Subcutaneous adipose tissue (tissue), 4 donors: ENCODE data around the gene CCDC93. TPM values are rescaled to one million over a fixed set of nuclear protein-coding genes. Genes with fewer than 3 reads are reported as not detected.

Experiments used
- CTCF ChIP-seq: fragments of 450-650 bp; IDR thresholded peaks from one replicate; pipeline ENCODE4 v1.5.1; 2016; ENCODE audit warnings: low read depth, mild to moderate bottlenecking, control low read depth, antibody characterized with exemption, moderate library complexity
- total RNA-seq, 4 donors: library from RNA; depleted of rRNA; stranded (reverse); fragments of >200 nt; gene quantifications; one replicate each; pipeline ENCODE4 v1.1.0, GENCODE V29; 2016

Gene CCDC93
- total RNA-seq, 4 donors from 2014 or later, result 30.3 to 47.9 (median 32.7) TPM

GRCh38 chr2:118056165-118056534 is 42.3 kb upstream of the CCDC93 start:
- TF ChIP-seq CTCF, result no peak

GRCh38 chr2:118055512-118056164 is 41.8 kb upstream of the CCDC93 start:
- TF ChIP-seq CTCF, result no peak

- TF ChIP-seq CTCF, result no peak
These were observed 40.5 kb upstream of the CCDC93 start for GRCh38 chr2:118054213-118055008.

GRCh38 chr2:118053681-118054080 is 39.8 kb upstream of the CCDC93 start:
- no peak for TF ChIP-seq CTCF

- no peak for TF ChIP-seq CTCF
These were observed 38.6 kb upstream of the CCDC93 start for GRCh38 chr2:118052474-118052873.

- no peak for TF ChIP-seq CTCF
These were observed 38.0 kb upstream of the CCDC93 start for GRCh38 chr2:118051826-118052358.

- no peak for TF ChIP-seq CTCF
These were observed 37.1 kb upstream of the CCDC93 start for GRCh38 chr2:118050974-118051373.
